Hindlimb muscle (tissue), 1 donor: ENCODE measurements around the gene MRPL34. TPM values are rescaled to one million over a fixed set of nuclear protein-coding genes. Genes with fewer than 3 reads are reported as not detected.

Experiments used
- DNase-seq: peaks from one replicate; pipeline ENCODE4 v3.0.0-alpha.2; 2013
- polyA plus RNA-seq: library from polyadenylated mRNA; unstranded; fragments of 120-200 nt; gene quantifications from one replicate; pipeline ENCODE4 v1.2.1, GENCODE V29; 2013; ENCODE audit not compliant: insufficient read length

The MRPL34 gene
- polyA plus RNA-seq, 1 donor: 37.1 TPM

DNA sequence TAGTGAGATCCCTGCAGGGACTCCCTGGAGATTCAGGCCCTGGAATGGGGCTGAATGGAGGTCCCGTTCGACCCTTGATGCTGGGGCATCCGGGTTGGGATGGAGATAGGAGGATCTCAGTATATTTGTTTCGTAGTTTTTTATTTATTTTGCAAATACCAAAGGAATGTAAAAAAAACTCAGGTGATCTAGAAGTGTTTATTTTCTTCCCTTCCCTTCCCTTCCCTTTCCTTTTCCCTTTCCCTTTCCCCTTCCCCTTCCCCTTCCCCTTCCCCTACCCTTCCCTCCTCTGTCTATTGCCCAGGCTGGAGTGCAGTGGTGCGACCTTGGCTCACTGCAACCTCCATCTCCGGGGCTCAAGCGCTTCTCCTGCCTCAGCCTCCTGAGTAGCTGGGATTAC is 36.2 kb downstream of the MRPL34 start:
- DNase-seq: no peak

- DNase-seq: peak; percentile 69
Observed at GRCh38 chr19:17346109-17346671, 40.5 kb downstream of the MRPL34 start.

DNA sequence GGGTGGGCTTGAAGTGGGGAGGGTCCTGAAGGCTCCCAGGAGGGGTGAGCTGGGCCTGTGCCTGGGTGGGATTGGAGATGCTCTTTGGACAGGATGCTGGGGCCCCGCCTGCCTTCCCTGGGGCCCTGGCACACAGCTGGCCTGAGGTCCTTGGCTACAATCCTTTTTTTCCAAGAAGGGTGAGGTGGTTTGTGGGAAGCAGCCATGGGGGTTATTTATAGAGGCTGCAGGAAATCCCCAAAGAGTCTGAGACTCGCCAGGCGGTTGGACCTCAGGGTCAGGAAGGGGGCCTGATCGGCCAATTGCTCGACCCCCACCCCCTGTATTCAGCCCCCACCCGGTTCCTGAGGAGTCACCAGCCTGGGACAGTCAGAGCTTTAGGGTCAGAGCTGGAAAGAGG is 41.7 kb downstream of the MRPL34 start:
- no peak for DNase-seq

DNA sequence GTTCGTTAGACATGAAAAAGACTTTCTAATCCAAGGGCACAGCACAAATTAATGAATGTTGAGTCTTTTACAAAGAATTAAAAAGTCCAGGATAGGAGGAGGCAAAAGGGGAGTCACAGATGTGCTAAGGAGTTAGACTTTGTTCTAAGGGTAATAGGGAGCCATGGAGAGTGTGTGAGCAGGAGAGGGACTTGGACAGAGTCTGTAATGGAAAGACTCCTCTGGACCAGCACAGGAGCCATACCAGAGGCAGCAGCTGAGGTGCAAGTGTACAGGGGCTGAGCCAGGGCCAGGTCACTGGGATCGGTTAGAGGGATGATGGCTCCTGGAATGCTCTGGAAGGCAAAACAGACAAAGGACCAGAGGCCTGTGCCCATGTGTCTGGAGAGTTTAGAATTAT is 42.2 kb downstream of the MRPL34 start:
- no peak for DNase-seq

DNA sequence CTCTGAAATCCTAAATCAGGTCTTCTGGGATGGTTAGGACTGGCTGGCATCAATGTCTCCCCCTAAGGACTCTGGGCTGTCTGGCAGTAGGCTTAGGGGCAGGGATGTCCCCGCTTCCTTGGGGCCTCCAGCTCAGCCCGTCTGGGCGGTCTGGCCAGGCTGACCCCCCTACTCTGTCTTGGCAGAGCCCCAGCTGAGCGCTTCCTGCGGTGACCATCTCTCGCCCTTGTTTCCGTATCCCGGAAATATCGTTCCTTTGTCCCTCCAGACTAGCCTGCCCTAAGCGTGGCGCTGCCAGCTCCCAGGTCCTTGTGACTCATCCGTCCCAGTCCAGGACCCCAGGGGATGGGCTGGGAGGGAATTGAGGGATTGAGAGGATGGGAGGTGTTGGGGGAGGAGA is 43.0 kb downstream of the MRPL34 start:
- peak; percentile 58 for DNase-seq

DNA sequence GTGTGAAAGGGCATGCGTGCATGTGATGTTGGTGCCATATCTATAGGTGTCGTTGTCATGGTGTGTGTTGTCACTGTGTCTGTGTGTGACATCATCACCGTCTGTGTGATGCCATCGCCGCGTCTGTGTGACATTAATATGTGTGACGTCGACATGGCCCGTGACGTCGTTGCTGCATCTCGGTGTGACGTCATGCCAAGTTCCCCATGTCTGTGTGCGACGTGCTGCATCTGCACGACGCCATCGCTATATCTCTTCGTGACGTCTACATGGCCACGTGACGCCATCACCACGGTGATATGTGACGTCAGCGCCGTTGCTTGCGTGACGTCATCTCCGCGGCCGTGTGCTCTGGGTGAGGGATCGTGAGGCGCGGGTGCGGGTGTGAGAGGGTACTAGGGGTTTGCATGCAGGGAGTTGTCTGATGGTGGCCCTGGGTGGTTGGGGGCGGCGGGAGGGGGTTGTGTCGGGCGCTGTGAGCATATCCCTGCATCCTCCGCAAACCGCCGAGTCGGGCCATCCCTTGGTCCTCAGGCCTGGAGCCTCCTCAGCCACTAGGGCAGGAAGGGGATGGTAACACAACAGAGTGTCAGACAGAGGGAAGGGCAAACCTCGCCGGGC is 46.3 kb downstream of the MRPL34 start:
- no peak for DNase-seq

GRCh38 chr19:17352608-17353280 is 47.1 kb downstream of the MRPL34 start:
- DNase-seq: no peak

- DNase-seq: no peak
Observed at GRCh38 chr19:17353386-17353785, 47.7 kb downstream of the MRPL34 start.

Other genes with a start within 250 kb of the MRPL34 start
- 8.4 TPM for gene HAUS8, start 230.4 kb upstream of the MRPL34 start, polyA plus RNA-seq
- 40.1 TPM for gene MYO9B, start 230.1 kb upstream of the MRPL34 start, polyA plus RNA-seq
- 35.1 TPM for gene USE1, start 90.5 kb upstream of the MRPL34 start, polyA plus RNA-seq
- gene OCEL1, start 79.6 kb upstream of the MRPL34 start, polyA plus RNA-seq: 8.2 TPM
- gene NR2F6, start 60.0 kb upstream of the MRPL34 start, polyA plus RNA-seq: 36.0 TPM
- gene USHBP1, start 41.1 kb upstream of the MRPL34 start, polyA plus RNA-seq: 8.8 TPM
- gene BABAM1, start 38.4 kb upstream of the MRPL34 start, polyA plus RNA-seq: 105 TPM
- gene ANKLE1, start 24.0 kb upstream of the MRPL34 start, polyA plus RNA-seq: 1.6 TPM
- gene ABHD8, start 2.4 kb upstream of the MRPL34 start, polyA plus RNA-seq: 8.5 TPM
- 37.7 TPM for gene DDA1, start 3.7 kb downstream of the MRPL34 start, polyA plus RNA-seq
- gene ANO8, start 29.0 kb downstream of the MRPL34 start, polyA plus RNA-seq: 8.4 TPM
- 14.2 TPM for gene GTPBP3, start 31.7 kb downstream of the MRPL34 start, polyA plus RNA-seq
- 68.7 TPM for gene PLVAP, start 71.5 kb downstream of the MRPL34 start, polyA plus RNA-seq
- gene CCDC194, start 88.3 kb downstream of the MRPL34 start, polyA plus RNA-seq: not detected
- gene BST2, start 99.8 kb downstream of the MRPL34 start, polyA plus RNA-seq: 11.4 TPM
- 34.9 TPM for gene MVB12A, start 114.2 kb downstream of the MRPL34 start, polyA plus RNA-seq
- 1.5 TPM for gene TMEM221, start 142.8 kb downstream of the MRPL34 start, polyA plus RNA-seq
- not detected for gene NXNL1, start 155.1 kb downstream of the MRPL34 start, polyA plus RNA-seq
- gene SLC27A1, start 164.7 kb downstream of the MRPL34 start, polyA plus RNA-seq: 23.4 TPM
- 62.4 TPM for gene PGLS, start 205.8 kb downstream of the MRPL34 start, polyA plus RNA-seq
- 82.0 TPM for gene COLGALT1, start 249.8 kb downstream of the MRPL34 start, polyA plus RNA-seq